ENCODE results near the gene CTDNEP1.

DNA sequence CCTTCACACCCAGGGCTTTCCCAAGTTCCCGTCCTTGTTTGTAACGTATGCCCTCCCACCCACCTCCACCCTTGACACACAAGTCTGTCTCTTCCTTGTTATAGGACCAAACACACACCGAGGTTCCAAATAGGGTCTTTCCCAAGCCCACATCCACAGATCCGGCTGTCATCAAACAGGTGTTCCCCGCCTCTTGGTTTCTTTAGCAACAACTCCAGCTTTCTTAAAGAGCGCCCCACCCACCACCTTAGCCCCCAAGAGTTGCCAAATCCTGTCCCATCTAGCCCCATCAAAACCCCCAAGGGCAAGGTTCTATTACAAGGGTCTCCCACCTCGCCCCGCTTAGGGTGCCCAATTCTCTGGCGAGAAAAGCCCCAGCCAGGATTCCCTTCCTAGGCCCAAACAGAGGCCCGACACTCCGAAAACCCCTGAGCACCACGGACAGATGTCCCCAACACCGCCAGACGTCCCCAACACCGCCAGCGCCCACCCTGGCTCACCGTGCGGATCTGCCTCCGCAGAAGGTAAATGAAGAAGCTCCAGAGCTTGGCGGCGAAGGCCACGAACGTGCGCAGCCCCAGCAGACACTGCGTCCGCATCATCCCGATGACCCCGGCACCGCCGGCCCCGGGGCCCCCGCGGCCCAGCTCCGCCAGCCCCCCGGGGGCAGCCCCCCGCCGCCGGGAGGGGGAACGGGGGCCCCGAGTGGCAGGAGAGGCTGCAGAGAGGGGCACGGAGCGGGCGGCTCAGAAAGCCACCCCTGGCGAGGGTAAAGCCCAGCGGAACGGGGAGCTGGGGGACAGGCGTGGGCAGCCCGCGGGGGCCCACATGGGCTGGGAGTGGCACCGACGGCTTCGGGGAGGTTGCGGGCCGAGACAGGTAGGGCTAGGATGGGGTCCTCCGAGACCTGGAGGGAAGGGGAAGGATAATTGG lies 573 bp downstream of the CTDNEP1 start:
- TF ChIP-seq, protein P1, sequence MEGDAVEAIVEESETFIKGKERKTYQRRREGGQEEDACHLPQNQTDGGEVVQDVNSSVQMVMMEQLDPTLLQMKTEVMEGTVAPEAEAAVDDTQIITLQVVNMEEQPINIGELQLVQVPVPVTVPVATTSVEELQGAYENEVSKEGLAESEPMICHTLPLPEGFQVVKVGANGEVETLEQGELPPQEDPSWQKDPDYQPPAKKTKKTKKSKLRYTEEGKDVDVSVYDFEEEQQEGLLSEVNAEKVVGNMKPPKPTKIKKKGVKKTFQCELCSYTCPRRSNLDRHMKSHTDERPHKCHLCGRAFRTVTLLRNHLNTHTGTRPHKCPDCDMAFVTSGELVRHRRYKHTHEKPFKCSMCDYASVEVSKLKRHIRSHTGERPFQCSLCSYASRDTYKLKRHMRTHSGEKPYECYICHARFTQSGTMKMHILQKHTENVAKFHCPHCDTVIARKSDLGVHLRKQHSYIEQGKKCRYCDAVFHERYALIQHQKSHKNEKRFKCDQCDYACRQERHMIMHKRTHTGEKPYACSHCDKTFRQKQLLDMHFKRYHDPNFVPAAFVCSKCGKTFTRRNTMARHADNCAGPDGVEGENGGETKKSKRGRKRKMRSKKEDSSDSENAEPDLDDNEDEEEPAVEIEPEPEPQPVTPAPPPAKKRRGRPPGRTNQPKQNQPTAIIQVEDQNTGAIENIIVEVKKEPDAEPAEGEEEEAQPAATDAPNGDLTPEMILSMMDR (IDR thresholded peaks at IDR 0.05; ENCODE audit: low read depth, low read length, missing input control) = no peak
- TF ChIP-seq YY1 (IDR thresholded peaks at IDR 0.05) (no peak), HNF4A (conservative IDR thresholded peaks at IDR 0.05) (no peak)
- TF ChIP-seq, protein P2, sequence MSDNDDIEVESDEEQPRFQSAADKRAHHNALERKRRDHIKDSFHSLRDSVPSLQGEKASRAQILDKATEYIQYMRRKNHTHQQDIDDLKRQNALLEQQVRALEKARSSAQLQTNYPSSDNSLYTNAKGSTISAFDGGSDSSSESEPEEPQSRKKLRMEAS (IDR thresholded peaks at IDR 0.05) = no peak
- TF ChIP-seq, protein P3, sequence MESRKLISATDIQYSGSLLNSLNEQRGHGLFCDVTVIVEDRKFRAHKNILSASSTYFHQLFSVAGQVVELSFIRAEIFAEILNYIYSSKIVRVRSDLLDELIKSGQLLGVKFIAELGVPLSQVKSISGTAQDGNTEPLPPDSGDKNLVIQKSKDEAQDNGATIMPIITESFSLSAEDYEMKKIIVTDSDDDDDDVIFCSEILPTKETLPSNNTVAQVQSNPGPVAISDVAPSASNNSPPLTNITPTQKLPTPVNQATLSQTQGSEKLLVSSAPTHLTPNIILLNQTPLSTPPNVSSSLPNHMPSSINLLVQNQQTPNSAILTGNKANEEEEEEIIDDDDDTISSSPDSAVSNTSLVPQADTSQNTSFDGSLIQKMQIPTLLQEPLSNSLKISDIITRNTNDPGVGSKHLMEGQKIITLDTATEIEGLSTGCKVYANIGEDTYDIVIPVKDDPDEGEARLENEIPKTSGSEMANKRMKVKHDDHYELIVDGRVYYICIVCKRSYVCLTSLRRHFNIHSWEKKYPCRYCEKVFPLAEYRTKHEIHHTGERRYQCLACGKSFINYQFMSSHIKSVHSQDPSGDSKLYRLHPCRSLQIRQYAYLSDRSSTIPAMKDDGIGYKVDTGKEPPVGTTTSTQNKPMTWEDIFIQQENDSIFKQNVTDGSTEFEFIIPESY (IDR thresholded peaks at IDR 0.05) = no peak
